Measurements from ENCODE around the gene EIF2AK3.

EIF2AK3 gene

GRCh38 chr2:88557290-88557689 lies 70.0 kb downstream of the EIF2AK3 start:
- Histone ChIP-seq H3K9me3 (ENCODE audit: control insufficient read depth, insufficient read depth, low read depth, low read length) (no peaks in the 10 kb centered on the region), H3K27ac (ENCODE audit: extremely low read depth, low read depth, low read length) (no peak overlapping the region), H3K4me3 (ENCODE audit: low read depth, low read length) (no peak overlapping the region), H3K36me3 (ENCODE audit: control insufficient read depth in 2 of 2, insufficient read depth in 1 of 2, low read length in 2 of 2) (peaks cover 4 to 19% of the 10 kb centered on the region in 2 experiments), H3K4me1 (ENCODE audit: control insufficient read depth, insufficient read depth, low read length) (no peaks in the 10 kb centered on the region)
- TF ChIP-seq PRDM10 (tag by site-specific recombination; IDR thresholded peaks at IDR 0.05), result no peak
- TF ChIP-seq OVOL3 (tag by site-specific recombination; IDR thresholded peaks at IDR 0.05), result no peak
- TF ChIP-seq GLI2 (tag by site-specific recombination; IDR thresholded peaks at IDR 0.05; ENCODE audit: borderline replicate concordance, low read depth), result no peak
- TF ChIP-seq, protein P1, sequence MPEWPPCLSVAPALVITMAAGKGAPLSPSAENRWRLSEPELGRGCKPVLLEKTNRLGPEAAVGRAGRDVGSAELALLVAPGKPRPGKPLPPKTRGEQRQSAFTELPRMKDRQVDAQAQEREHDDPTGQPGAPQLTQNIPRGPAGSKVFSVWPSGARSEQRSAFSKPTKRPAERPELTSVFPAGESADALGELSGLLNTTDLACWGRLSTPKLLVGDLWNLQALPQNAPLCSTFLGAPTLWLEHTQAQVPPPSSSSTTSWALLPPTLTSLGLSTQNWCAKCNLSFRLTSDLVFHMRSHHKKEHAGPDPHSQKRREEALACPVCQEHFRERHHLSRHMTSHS (tag by site-specific recombination; IDR thresholded peaks at IDR 0.05), result no peak
- TF ChIP-seq ZNF311 (tag by site-specific recombination; IDR thresholded peaks at IDR 0.05; ENCODE audit: borderline replicate concordance), result no peak
- TF ChIP-seq ZNF169 (tag by site-specific recombination; IDR thresholded peaks at IDR 0.05), result no peak
- no peak for TF ChIP-seq AEBP2 (tag by site-specific recombination; IDR thresholded peaks at IDR 0.05; ENCODE audit: borderline replicate concordance)
- TF ChIP-seq BCL6B (tag by site-specific recombination; IDR thresholded peaks at IDR 0.05), result no peak
- no peak for TF ChIP-seq ZNF658 (tag by site-specific recombination; IDR thresholded peaks at IDR 0.05)
- TF ChIP-seq SP2 (tag by site-specific recombination; IDR thresholded peaks at IDR 0.05), result no peak
- no peak for TF ChIP-seq SP7 (tag by site-specific recombination; IDR thresholded peaks at IDR 0.05)
- TF ChIP-seq ZNF335 (tag by site-specific recombination; conservative IDR thresholded peaks at IDR 0.05), result no peak
- CTCF ChIA-PET, result interaction anchor here (0.6 to 1.0 kb wide), 4 partner anchors 19 to 396 kb away, joined by 3 to 4 read pairs (median 3); no protein-coding TSS in a partner anchor
- POLR2A ChIA-PET, result no interaction called here

- CTCF ChIA-PET, result interaction anchor here (0.6 kb wide), 2 partner anchors 101 to 366 kb away, joined by 3 to 6 read pairs; no protein-coding TSS in a partner anchor
- POLR2A ChIA-PET, result no interaction called here
- no peak for TF ChIP-seq HOXC10 (CRISPR knock-in tag; IDR thresholded peaks at IDR 0.05)
- TF ChIP-seq, protein P2, sequence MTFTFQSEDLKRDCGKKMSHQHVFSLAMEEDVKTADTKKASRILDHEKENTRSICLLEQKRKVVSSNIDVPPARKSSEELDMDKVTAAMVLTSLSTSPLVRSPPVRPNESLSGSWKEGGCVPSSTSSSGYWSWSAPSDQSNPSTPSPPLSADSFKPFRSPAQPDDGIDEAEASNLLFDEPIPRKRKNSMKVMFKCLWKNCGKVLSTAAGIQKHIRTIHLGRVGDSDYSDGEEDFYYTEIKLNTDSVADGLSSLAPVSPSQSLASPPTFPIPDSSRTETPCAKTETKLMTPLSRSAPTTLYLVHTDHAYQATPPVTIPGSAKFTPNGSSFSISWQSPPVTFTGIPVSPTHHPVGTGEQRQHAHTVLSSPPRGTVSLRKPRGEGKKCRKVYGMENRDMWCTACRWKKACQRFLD (tag by site-specific recombination; IDR thresholded peaks at IDR 0.05), result no peak
Measured at GRCh38 chr2:88556026-88556425, 71.2 kb downstream of the EIF2AK3 start.

More at GRCh38 chr2:88556026-88556425, 71.2 kb downstream of the EIF2AK3 start:
- Histone ChIP-seq H3K27ac (ENCODE audit: extremely low read depth, low read depth, low read length) (no peak overlapping the region), H3K36me3 (ENCODE audit: control insufficient read depth in 2 of 2, insufficient read depth in 1 of 2, low read length in 2 of 2) (peaks cover 4 to 16% of the 10 kb centered on the region in 2 experiments), H3K4me1 (ENCODE audit: control insufficient read depth, insufficient read depth, low read length) (no peaks in the 10 kb centered on the region), H3K4me3 (ENCODE audit: low read depth, low read length) (no peak overlapping the region), H3K9me3 (ENCODE audit: control insufficient read depth, insufficient read depth, low read depth, low read length) (no peaks in the 10 kb centered on the region)
